T-helper 2 cell (primary cell): Measurements from ENCODE around the gene BICDL2.

Experiments
- DNase-seq, 5 experiments: peaks; one replicate each; pipeline versions ENCODE4 v3.0.0 to v3.0.0-alpha.2; 2012 to 2022

The BICDL2 gene

GRCh38 chr16:3047387-3047720 is 10.6 kb upstream of the BICDL2 start:
- DNase-seq, result peak in 1 of 5 experiments; percentile 52

GRCh38 chr16:3046641-3047386 is 10.1 kb upstream of the BICDL2 start:
- peak in 1 of 5 experiments; percentile 66 for DNase-seq

GRCh38 chr16:3045758-3046640 is 9.3 kb upstream of the BICDL2 start, which contains the start of gene MMP25:
Gene MMP25, plus strand, starts transcription at chr16:3046561. Its CDS starts 357 bp downstream, at chr16:3046918.
- DNase-seq, result peak in 1 of 5 experiments; percentile 44

- no peak for DNase-seq
Observed at GRCh38 chr16:3044708-3045107, 8.0 kb upstream of the BICDL2 start.

GRCh38 chr16:3042376-3042775 is 5.6 kb upstream of the BICDL2 start:
- DNase-seq, result no peak

GRCh38 chr16:3038896-3039295 is 2.2 kb upstream of the BICDL2 start:
- DNase-seq, result no peak

GRCh38 chr16:3038256-3038655 is 1.5 kb upstream of the BICDL2 start:
- no peak for DNase-seq

GRCh38 chr16:3035972-3036725 is 595 bp downstream of the BICDL2 start:
- no peak for DNase-seq

GRCh38 chr16:3035289-3035971 is 1.3 kb downstream of the BICDL2 start:
- DNase-seq, result no peak

- no peak for DNase-seq
Observed at GRCh38 chr16:3032624-3033023, 4.1 kb downstream of the BICDL2 start.

GRCh38 chr16:3030222-3031212 is 6.2 kb downstream of the BICDL2 start:
- no peak for DNase-seq

GRCh38 chr16:3029491-3030221 is 7.1 kb downstream of the BICDL2 start:
- DNase-seq, result peak in 2 of 5 experiments; percentile 12 to 83

- DNase-seq, result no peak
Observed at GRCh38 chr16:3028716-3029319, 7.9 kb downstream of the BICDL2 start.

GRCh38 chr16:3027983-3028715 is 8.6 kb downstream of the BICDL2 start:
- DNase-seq, result peak; percentile 68 to 88 (median 83)

GRCh38 chr16:3027489-3027795 is 9.3 kb downstream of the BICDL2 start:
- no peak for DNase-seq

- DNase-seq, result no peak
Observed at GRCh38 chr16:3026609-3027488, 9.9 kb downstream of the BICDL2 start.

- DNase-seq, result no peak
Observed at GRCh38 chr16:3026003-3026378, 10.8 kb downstream of the BICDL2 start.
